ENCODE data around the gene TTLL12. TPM values are rescaled to one million over a fixed set of nuclear protein-coding genes. Genes with fewer than 3 reads are reported as not detected.
A peak's percentile ranks its signal among the peaks of the same experiment; 100 is the strongest.

TTLL12 gene
- total and polyA plus RNA-seq, 2 experiments from 2014 or later = 46.7 to 147 TPM

DNA sequence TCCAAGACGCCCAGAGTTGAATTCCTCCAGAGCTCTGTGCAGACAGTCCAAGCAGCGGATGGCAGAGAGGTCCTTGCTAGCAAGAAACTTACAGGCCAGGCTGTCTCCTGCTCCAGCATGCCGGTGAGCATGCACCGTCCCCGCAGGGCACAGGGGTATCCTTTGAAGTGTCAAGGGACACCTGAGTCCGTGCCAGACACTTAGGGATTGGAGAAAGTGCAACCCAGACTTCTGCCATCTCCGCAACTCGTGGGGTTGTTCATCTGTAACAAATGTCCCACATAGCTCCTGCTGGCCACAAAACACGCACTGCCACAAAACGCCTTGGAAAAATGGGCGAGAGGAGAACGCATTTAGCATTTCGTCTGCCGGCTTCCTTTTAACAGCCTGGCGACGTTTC is 22.3 kb downstream of the TTLL12 start:
- Histone ChIP-seq H3K4me3 (no peak overlapping the region), H3F3A (replicated peaks; ENCODE audit: low read depth) (0 out of 2 replicates have a peak, but pooled peaks cover 5% of the 10 kb centered on the region), H4K20me1 (replicated peaks; ENCODE audit: insufficient read depth) (no peaks in the 10 kb centered on the region), H3K36me3 (ENCODE audit: insufficient read depth) (no peaks in the 10 kb centered on the region), H3K9me2 (ENCODE audit: insufficient read depth) (no peaks in the 10 kb centered on the region), H3K27me3 (ENCODE audit: insufficient read depth) (no peaks in the 10 kb centered on the region), H3K4me1 (ENCODE audit: insufficient read depth) (no peaks in the 10 kb centered on the region), H2AFZ (no peak overlapping the region), H3K27ac (ENCODE audit: low read depth) (no peak overlapping the region), H3K4me2 (no peak overlapping the region), H3K79me2 (replicated peaks; ENCODE audit: insufficient read depth) (no peaks in the 10 kb centered on the region)
- H3K9me3 Mint-ChIP-seq = peaks cover 3% of the 10 kb centered on the region; the same call in 1 of the 3 replicates
- ATAC-seq = no peak
- H3K4me1 Mint-ChIP-seq = no peaks in the 10 kb centered on the region; the same call in 2 of the 3 replicates
- TF ChIP-seq NANOG (IDR thresholded peaks at IDR 0.05; ENCODE audit: borderline replicate concordance) (no peak), STAT1 (IDR thresholded peaks at IDR 0.05; ENCODE audit: unreplicated experiment) (no peak), JUNB (IDR thresholded peaks at IDR 0.05; ENCODE audit: unreplicated experiment) (no peak), EZH2 (IDR thresholded peaks at IDR 0.05; ENCODE audit: low read depth, unreplicated experiment) (no peak), CREB1 (CRISPR knock-in tag; IDR thresholded peaks at IDR 0.05; ENCODE audit: low read depth) (no peak), ZNF331 (CRISPR knock-in tag; IDR thresholded peaks at IDR 0.05; ENCODE audit: low read depth) (no peak), ZNF114 (CRISPR knock-in tag; IDR thresholded peaks at IDR 0.05) (no peak), POLR2AphosphoS5 (IDR thresholded peaks at IDR 0.05; ENCODE audit: low read depth) (no peak), EZH2phosphoT487 (IDR thresholded peaks at IDR 0.05; ENCODE audit: unreplicated experiment) (no peak)
- TF ChIP-seq, protein P1, sequence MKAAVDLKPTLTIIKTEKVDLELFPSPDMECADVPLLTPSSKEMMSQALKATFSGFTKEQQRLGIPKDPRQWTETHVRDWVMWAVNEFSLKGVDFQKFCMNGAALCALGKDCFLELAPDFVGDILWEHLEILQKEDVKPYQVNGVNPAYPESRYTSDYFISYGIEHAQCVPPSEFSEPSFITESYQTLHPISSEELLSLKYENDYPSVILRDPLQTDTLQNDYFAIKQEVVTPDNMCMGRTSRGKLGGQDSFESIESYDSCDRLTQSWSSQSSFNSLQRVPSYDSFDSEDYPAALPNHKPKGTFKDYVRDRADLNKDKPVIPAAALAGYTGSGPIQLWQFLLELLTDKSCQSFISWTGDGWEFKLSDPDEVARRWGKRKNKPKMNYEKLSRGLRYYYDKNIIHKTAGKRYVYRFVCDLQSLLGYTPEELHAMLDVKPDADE (IDR thresholded peaks at IDR 0.05) = no peak
- TF ChIP-seq, protein P2, sequence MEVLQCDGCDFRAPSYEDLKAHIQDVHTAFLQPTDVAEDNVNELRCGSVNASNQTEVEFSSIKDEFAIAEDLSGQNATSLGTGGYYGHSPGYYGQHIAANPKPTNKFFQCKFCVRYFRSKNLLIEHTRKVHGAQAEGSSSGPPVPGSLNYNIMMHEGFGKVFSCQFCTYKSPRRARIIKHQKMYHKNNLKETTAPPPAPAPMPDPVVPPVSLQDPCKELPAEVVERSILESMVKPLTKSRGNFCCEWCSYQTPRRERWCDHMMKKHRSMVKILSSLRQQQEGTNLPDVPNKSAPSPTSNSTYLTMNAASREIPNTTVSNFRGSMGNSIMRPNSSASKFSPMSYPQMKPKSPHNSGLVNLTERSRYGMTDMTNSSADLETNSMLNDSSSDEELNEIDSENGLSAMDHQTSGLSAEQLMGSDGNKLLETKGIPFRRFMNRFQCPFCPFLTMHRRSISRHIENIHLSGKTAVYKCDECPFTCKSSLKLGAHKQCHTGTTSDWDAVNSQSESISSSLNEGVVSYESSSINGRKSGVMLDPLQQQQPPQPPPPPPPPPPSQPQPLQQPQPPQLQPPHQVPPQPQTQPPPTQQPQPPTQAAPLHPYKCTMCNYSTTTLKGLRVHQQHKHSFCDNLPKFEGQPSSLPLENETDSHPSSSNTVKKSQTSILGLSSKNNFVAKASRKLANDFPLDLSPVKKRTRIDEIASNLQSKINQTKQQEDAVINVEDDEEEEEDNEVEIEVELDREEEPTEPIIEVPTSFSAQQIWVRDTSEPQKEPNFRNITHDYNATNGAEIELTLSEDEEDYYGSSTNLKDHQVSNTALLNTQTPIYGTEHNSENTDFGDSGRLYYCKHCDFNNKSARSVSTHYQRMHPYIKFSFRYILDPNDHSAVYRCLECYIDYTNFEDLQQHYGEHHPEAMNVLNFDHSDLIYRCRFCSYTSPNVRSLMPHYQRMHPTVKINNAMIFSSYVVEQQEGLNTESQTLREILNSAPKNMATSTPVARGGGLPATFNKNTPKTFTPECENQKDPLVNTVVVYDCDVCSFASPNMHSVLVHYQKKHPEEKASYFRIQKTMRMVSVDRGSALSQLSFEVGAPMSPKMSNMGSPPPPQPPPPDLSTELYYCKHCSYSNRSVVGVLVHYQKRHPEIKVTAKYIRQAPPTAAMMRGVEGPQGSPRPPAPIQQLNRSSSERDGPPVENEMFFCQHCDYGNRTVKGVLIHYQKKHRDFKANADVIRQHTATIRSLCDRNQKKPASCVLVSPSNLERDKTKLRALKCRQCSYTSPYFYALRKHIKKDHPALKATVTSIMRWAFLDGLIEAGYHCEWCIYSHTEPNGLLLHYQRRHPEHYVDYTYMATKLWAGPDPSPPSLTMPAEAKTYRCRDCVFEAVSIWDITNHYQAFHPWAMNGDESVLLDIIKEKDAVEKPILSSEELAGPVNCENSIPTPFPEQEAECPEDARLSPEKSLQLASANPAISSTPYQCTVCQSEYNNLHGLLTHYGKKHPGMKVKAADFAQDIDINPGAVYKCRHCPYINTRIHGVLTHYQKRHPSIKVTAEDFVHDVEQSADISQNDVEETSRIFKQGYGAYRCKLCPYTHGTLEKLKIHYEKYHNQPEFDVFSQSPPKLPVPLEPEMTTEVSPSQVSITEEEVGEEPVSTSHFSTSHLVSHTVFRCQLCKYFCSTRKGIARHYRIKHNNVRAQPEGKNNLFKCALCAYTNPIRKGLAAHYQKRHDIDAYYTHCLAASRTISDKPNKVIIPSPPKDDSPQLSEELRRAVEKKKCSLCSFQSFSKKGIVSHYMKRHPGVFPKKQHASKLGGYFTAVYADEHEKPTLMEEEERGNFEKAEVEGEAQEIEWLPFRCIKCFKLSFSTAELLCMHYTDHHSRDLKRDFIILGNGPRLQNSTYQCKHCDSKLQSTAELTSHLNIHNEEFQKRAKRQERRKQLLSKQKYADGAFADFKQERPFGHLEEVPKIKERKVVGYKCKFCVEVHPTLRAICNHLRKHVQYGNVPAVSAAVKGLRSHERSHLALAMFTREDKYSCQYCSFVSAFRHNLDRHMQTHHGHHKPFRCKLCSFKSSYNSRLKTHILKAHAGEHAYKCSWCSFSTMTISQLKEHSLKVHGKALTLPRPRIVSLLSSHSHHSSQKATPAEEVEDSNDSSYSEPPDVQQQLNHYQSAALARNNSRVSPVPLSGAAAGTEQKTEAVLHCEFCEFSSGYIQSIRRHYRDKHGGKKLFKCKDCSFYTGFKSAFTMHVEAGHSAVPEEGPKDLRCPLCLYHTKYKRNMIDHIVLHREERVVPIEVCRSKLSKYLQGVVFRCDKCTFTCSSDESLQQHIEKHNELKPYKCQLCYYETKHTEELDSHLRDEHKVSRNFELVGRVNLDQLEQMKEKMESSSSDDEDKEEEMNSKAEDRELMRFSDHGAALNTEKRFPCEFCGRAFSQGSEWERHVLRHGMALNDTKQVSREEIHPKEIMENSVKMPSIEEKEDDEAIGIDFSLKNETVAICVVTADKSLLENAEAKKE (CRISPR knock-in tag; IDR thresholded peaks at IDR 0.05) = no peak
- TF ChIP-seq, protein P3, sequence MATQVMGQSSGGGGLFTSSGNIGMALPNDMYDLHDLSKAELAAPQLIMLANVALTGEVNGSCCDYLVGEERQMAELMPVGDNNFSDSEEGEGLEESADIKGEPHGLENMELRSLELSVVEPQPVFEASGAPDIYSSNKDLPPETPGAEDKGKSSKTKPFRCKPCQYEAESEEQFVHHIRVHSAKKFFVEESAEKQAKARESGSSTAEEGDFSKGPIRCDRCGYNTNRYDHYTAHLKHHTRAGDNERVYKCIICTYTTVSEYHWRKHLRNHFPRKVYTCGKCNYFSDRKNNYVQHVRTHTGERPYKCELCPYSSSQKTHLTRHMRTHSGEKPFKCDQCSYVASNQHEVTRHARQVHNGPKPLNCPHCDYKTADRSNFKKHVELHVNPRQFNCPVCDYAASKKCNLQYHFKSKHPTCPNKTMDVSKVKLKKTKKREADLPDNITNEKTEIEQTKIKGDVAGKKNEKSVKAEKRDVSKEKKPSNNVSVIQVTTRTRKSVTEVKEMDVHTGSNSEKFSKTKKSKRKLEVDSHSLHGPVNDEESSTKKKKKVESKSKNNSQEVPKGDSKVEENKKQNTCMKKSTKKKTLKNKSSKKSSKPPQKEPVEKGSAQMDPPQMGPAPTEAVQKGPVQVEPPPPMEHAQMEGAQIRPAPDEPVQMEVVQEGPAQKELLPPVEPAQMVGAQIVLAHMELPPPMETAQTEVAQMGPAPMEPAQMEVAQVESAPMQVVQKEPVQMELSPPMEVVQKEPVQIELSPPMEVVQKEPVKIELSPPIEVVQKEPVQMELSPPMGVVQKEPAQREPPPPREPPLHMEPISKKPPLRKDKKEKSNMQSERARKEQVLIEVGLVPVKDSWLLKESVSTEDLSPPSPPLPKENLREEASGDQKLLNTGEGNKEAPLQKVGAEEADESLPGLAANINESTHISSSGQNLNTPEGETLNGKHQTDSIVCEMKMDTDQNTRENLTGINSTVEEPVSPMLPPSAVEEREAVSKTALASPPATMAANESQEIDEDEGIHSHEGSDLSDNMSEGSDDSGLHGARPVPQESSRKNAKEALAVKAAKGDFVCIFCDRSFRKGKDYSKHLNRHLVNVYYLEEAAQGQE (IDR thresholded peaks at IDR 0.05; ENCODE audit: unreplicated experiment) = no peak
- TF ChIP-seq, protein P4, sequence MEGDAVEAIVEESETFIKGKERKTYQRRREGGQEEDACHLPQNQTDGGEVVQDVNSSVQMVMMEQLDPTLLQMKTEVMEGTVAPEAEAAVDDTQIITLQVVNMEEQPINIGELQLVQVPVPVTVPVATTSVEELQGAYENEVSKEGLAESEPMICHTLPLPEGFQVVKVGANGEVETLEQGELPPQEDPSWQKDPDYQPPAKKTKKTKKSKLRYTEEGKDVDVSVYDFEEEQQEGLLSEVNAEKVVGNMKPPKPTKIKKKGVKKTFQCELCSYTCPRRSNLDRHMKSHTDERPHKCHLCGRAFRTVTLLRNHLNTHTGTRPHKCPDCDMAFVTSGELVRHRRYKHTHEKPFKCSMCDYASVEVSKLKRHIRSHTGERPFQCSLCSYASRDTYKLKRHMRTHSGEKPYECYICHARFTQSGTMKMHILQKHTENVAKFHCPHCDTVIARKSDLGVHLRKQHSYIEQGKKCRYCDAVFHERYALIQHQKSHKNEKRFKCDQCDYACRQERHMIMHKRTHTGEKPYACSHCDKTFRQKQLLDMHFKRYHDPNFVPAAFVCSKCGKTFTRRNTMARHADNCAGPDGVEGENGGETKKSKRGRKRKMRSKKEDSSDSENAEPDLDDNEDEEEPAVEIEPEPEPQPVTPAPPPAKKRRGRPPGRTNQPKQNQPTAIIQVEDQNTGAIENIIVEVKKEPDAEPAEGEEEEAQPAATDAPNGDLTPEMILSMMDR (conservative IDR thresholded peaks at IDR 0.05; ENCODE audit: low read depth in 2 of 2) = no peak
- H3K27ac Mint-ChIP-seq = no peak overlapping the region; the same call in 1 of the 2 replicates
- peaks cover 25% of the 10 kb centered on the region for H3K36me3 Mint-ChIP-seq (ENCODE audit: low read depth)
- H3K27me3 Mint-ChIP-seq (ENCODE audit: insufficient read depth, low read depth, poor library complexity) = peaks cover 4% of the 10 kb centered on the region
- peak; percentile 17 for DNase-seq (ENCODE audit: low spot score)
- H3K4me3 Mint-ChIP-seq = no peak overlapping the region

Measured in GM23338 (cell line).